GM04504 (cell line): ENCODE results near the gene PLEKHM1.
"Not testable (repeated sequence)": the region's sequence is repeated elsewhere in the genome, so short reads cannot be mapped to it uniquely, and the experiment has no call there.

Source experiments
- DNase-seq: peaks from one replicate; pipeline ENCODE4 v3.0.0-alpha.2; 2012; ENCODE audit warnings: low read depth

The PLEKHM1 gene

GRCh38 chr17:45461524-45462327 is 28.8 kb downstream of the PLEKHM1 start:
- DNase-seq: not testable (repeated sequence)

GRCh38 chr17:45460422-45460821 is 30.1 kb downstream of the PLEKHM1 start:
- DNase-seq: not testable (repeated sequence)

- DNase-seq: not testable (repeated sequence)
These were observed 36.2 kb downstream of the PLEKHM1 start for GRCh38 chr17:45454341-45454740.

GRCh38 chr17:45453731-45454130 is 36.8 kb downstream of the PLEKHM1 start:
- not testable (repeated sequence) for DNase-seq

- not testable (repeated sequence) for DNase-seq
These were observed 37.3 kb downstream of the PLEKHM1 start for GRCh38 chr17:45453225-45453534.

GRCh38 chr17:45452329-45453224 is 37.9 kb downstream of the PLEKHM1 start:
- not testable (repeated sequence) for DNase-seq

GRCh38 chr17:45451660-45452059 is 38.9 kb downstream of the PLEKHM1 start:
- not testable (repeated sequence) for DNase-seq

- no peak for DNase-seq
These were observed 39.4 kb downstream of the PLEKHM1 start for GRCh38 chr17:45451131-45451530.

GRCh38 chr17:45449708-45450329 is 40.7 kb downstream of the PLEKHM1 start:
- not testable (repeated sequence) for DNase-seq

GRCh38 chr17:45449260-45449659 is 41.3 kb downstream of the PLEKHM1 start:
- DNase-seq: not testable (repeated sequence)

GRCh38 chr17:45448483-45448882 is 42.0 kb downstream of the PLEKHM1 start:
- not testable (repeated sequence) for DNase-seq

- not testable (repeated sequence) for DNase-seq
These were observed 42.5 kb downstream of the PLEKHM1 start for GRCh38 chr17:45448066-45448465.

GRCh38 chr17:45447650-45448049 is 42.9 kb downstream of the PLEKHM1 start:
- not testable (repeated sequence) for DNase-seq

GRCh38 chr17:45446872-45447625 is 43.5 kb downstream of the PLEKHM1 start:
- DNase-seq: not testable (repeated sequence)

- not testable (repeated sequence) for DNase-seq
These were observed 44.4 kb downstream of the PLEKHM1 start for GRCh38 chr17:45445901-45446743.

- not testable (repeated sequence) for DNase-seq
These were observed 45.4 kb downstream of the PLEKHM1 start for GRCh38 chr17:45444856-45445820.

- DNase-seq: not testable (repeated sequence)
These were observed 46.2 kb downstream of the PLEKHM1 start for GRCh38 chr17:45444301-45444700.

GRCh38 chr17:45443371-45444260 is 46.9 kb downstream of the PLEKHM1 start:
- not testable (repeated sequence) for DNase-seq
